COLO668 (cell line): ENCODE data around the gene CYP4X1.
"Not testable (repeated sequence)": the region's sequence is repeated elsewhere in the genome, so short reads cannot be mapped to it uniquely, and the experiment has no call there.

Source experiments
- DNase-seq: peaks from one replicate; lab custom pipeline; 2025; ENCODE audit not compliant: unreplicated experiment; lab: John Stamatoyannopoulos, UW

CYP4X1 gene

GRCh38 chr1:47023268-47024140 lies at the start of gene CYP4X1:
TSS of gene CYP4X1 (plus strand) at chr1:47023669. CDS start at chr1:47023818, 149 bp downstream.
- peak; percentile 72 for DNase-seq

DNA sequence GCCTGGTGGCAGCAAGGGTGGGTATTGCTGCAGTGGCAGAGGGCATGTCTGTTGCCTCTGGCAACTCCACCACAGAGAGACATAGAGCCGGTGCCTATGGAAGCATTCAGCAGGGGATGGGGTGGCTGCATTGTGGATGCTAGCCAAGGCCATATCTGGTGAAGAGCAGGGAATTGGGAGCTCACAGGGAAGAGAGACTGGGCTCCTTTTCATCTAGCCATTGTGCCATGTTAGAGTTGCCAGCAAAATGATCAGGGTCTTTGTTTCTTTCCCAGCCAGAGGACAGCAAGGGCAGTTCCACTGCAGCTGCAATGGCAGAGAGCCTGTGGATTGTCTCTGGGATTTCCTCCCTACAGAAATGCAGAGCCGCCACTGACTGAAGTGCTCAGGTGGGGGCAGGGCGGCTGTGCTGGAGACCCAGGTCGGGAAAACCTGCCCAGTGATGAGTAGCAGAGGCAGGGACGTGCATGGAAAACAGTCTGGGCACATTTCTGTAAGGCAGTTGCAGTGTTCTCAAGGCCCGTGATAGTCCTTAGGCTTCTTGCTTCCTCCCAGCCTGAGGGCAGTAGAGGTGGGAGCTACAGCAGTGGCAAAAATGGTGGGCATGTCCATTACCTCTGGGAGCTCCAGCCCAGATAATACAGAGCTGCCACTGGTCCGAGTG lies 40.2 kb upstream of the CYP4X1 start:
- no peak for DNase-seq

- no peak for DNase-seq
Measured at GRCh38 chr1:46983830-46984586, 39.5 kb upstream of the CYP4X1 start.

DNA sequence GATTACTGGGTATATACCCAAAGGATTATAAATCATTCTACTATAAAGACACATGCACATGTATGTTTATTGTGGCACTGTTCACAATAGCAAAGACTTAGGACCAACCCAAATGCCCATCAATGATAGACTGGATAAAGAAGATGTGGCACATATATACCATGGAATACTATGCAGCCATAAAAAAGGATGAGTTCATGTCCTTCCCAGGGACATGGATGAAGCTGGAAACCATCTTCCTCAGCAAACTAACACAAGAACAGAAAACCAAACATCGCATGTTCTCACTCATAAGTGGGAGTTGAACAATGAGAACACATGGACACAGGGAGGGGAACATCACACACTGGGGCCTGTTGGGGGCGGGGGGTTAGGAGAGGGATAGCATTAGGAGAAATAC lies 32.9 kb upstream of the CYP4X1 start:
- not testable (repeated sequence) for DNase-seq

DNA sequence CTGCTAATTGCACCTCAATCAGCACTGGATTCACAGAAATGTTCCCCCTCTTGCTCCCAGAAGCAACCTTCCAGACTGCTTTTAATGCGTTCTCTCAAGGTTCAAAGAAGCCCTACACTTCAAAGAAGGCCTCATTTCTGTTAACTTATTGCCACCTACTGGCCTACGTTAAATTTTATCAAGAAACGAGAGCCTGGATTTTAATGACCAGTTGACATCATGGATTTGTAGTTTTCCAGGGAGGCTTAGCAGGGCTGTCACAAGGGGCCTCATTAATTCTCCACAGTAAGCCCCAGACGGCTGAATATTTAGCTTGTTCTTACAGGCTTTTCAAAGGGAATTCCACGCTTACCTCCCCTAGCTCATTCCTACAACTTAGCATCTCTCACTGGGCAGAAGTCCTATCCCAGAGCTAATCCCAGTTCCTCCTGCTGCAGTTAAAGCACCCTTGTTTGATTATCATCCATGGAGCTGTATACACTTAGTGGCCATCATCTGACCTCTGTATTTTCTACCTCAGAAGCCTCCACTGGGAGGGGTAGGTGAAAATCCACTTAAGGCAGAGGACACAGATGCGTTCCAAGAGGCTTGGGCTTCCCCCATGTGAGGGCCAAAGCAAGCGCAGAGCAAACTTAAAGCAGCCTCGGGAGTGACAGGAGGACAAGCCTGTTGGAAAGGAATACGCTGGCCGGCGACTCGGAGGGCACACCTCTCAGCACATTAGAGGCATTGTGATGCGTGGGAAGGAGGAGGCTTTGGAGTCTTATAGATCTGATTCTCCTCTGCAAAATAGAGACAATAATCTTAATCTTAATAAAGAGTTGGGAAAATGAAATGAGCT lies 32.2 kb upstream of the CYP4X1 start:
- DNase-seq, result no peak

DNA sequence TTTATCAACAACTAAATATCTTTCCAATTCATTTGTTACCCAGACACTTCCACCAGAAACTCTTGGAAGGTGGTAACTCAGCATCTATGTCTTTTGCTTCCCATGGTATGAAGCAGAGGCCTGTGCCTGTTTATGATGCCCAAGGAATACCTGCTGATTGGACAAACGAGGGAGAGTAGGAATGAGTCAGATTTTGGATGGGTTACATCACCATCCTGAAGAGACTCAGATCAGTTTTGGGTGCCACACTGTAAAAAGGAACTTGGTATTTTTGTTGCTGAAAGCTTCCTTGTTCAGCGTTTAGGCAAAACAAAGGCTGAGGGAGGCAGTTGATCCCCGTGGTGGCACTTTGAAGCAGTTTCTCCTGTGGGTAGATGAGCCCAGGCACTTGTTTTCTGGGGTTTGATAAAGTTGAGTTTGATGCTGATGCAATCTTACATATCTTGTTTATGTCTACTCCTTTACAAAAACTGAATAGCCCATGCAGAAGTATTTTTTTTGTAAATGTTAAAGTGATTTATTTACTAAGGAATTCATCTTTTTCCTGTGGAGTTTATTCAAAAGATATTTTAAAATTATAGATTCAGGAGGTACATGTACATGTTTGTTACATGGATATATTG lies 26.7 kb upstream of the CYP4X1 start:
- DNase-seq, result no peak

DNA sequence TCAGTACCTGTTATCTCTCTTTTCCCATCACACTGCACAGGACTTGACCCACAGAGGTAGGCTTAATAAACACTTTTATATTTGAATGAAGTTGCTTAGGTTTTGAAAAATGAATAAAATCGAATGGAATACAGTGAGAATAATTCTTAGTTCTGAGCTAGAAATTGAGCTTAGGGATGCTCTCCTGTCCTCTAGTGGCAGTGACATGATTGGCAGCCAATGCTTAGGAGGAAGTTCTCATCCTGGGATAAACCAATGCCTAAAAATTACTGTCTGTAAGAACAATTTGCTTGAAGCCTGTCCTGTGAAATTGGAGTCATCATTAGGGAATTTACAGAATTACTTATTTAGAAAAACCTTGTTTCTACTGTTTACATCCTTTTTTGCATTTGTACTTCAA lies 21.3 kb upstream of the CYP4X1 start:
- DNase-seq, result no peak

DNA sequence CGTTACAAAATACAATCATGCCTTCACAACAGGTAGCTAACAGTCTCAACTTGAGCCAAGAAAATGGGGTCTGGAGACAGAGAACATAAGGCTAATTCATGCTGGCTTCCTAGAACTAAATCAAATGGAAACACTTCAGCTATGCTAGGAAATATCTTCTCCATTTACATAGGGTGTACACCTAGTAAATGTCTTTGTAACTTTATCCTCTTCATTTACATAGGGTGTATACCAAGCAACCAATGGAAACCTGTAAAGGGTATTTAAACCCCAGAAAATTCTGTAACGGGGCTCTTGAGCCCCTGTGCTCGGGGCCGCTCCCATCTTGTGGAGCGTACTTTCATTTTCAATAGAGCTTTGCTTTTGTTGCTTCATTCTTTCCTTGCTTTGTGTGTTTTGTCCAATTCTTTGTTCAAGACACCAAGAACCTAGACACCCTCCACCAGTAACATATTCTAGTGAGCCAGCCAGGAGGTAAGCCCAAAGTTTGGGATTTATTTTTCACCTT lies 19.5 kb upstream of the CYP4X1 start:
- DNase-seq, result no peak

DNA sequence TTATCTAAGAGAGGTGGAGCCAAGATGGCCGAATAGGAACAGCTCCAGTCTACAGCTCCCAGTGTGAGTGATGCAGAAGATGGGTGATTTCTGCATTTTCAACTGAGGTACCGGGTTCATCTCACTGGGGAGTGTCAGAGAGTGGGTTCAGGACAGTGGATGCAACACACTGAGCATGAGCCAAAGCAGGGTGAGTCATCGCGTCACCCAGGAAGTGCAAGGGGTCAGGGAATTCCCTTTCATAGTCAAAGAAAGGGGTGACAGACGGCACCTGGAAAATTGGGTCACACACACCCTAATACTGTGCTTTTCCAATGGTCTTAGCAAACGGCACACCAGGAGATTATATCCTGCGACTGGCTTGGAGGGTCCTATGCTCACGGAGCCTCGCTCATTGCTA lies 17.0 kb upstream of the CYP4X1 start:
- DNase-seq, result not testable (repeated sequence)

DNA sequence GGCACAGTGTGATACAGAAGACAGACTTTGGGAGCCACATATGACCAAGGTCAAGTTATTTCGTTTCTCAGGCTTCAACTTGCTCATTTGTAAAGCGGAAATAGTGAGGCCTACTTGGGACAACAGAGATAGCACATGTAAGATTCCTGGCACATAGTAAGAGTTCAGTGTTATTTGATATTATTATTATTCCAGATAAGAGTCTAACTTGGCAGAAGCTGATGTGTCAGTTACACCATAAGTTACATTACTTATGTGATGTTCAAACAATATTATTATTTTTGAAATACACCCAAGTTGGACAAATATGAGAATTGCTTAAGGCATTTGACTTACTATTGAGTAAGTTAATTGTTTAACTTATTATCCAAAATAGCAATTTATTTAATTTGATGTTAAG lies 10.2 kb upstream of the CYP4X1 start:
- DNase-seq, result no peak

DNA sequence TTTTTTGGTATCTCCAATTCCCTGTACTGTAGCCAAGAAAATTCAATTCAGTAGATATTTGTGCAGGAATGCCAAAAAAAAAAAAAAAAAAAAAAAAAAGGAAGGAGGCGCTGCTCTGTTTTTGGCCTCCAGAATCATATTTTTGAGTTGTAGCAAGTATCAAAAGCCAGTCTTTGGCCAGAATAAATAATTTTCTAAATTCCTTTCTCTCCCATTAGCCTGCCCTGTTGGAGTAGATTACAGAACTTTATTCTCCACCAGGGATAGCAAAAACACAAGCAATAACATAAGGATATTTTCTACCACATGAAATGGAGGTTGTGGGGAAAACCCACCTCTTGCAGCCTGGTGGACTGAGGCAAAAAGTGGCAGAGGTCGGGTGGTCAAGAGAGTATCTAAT lies 2.4 kb upstream of the CYP4X1 start:
- DNase-seq, result no peak

- no peak for DNase-seq
Measured at GRCh38 chr1:47024141-47024801, 802 bp downstream of the CYP4X1 start.

DNA sequence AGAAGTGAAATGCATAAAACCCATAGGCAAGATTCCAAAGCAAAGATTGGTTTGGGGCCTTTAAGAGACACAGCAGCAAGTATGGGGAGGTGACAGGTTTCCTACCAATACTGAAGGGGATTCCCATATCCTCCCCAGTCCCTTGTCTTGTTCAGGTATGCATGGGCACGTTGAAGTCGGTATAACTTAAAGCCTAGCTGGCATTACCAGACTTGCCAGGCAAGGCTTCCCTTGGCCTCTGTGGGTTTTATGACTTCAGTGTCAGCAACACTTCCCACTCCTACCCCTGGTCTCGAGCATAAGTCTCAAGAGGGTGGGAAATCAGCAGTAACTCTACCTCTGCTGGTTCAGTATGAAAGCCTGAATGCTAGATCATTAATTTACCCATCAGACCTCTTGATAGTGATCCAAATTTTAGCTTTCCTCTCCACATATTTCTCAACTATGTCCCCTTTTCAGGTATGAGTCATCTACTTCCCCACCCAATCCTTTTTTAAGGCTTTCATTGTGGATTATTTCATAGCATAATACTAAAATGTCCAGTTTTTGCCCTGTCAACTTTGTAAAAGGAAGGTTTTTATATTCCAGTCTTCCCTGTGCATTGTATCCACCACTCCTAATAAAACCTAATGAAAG lies 6.8 kb downstream of the CYP4X1 start:
- DNase-seq, result no peak

DNA sequence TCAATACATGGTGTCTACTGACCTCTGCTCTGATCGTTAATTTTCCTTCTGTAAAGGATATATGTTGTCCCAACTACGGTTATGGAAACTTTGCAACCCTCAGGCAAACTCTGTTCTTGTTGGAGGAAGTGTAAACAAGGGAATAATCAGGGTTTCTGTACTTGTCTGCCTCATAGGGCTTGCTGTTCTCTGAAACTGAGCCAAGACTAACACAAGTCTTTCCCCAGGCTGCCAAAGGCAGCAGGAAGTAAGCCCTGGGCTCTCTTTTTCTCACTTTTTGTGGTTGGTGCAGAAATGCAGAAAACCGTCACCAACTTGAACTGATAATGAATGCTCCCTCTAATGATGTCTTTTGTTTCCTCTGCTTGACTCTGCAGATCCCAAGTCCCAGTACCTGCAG lies 7.6 kb downstream of the CYP4X1 start:
- DNase-seq, result no peak

DNA sequence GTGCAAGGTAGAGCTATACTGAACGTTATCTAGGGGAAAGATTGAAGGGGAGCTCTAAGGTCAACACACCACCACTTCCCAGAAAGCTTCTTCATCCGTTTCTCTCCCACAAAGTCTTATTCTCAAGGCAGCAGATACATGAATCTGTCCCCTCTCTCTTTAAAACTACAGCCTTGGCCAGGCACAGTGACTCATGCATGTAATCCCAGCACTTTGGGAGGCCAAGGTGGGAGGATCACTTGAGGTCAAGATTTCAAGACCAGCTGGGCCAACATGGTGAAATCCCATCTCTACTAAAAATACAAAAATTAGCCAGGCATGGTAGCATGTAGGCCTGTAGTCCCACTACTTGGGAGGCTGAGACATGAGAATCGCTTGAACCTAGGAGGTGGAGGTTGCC lies 8.1 kb downstream of the CYP4X1 start:
- DNase-seq, result no peak

DNA sequence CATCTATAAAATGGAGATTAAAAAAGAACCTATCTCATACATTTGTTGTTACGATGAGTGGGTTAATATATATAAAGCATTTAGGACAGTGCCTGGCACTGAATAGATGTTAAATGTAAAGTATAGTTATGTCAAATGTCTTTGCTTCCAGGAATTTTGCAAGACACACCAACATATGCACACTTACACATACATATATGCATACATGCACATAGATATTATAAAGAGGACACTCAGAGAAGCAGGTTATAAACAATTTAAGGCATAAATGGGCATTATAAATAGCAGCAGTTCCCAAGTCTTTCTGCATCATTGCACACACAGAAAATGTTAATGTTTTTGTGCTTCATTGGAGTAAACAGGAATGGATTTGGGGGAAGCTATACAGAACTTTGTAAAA lies 13.3 kb downstream of the CYP4X1 start:
- DNase-seq, result no peak

DNA sequence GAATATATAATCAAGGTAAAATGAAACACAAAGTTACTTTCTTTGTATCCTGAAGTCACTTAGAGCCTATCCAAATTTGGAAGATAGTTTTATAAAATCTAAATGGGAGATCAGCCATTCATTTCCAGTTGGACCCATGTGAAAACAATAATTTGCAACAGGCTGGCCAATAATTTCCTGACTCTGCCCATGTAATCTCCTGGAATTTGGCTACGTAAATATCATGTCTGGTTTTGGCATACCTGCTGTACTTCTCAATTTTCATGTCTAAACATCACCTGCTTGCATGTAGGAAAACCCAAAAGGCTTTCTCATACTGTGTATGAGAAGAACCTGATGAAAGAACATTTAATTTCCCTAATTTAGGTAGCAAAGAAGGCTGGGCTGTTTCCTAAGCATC lies 35.9 kb downstream of the CYP4X1 start:
- no peak for DNase-seq

DNA sequence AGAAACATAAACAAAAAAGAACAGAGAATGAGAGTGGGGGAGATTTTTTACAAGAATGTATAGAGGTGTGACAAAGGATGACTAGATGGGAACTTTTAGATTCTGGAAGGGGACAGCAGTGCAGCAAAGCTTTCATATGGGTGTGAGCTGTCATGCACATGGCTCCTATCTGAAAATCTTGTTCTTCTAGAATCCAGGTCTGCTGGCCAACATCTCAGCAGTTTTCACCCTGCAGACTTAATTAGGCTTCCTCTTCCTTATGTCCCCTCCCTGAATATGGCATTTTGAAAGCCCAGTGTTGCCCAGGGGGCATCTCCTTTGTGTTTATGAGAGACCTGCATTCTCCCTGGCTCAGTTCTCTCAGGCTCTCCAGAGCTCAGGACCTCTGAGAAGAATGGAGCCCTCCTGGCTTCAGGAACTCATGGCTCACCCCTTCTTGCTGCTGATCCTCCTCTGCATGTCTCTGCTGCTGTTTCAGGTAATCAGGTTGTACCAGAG lies 43.7 kb downstream of the CYP4X1 start, which contains the start of gene CYP4Z1:
TSS of gene CYP4Z1 (plus strand) at position 135 of the 498 bp plus-strand sequence. CDS start at position 395, 260 bp downstream.
- no peak for DNase-seq

- DNase-seq, result not testable (repeated sequence)
Measured at GRCh38 chr1:47069080-47069479, 45.6 kb downstream of the CYP4X1 start.
